ENCODE results near the gene IRAK2.
"Not testable (repeated sequence)": the region's sequence is repeated elsewhere in the genome, so short reads cannot be mapped to it uniquely, and the experiment has no call there.

GRCh38 chr3:10266936-10267335, 102.2 kb downstream of the IRAK2 start:
- not testable (repeated sequence) for TF ChIP-seq CTCF, POLR2A (IDR thresholded peaks at IDR 0.05)
